ENCODE data around the gene NAAA. TPM values are rescaled to one million over a fixed set of nuclear protein-coding genes. Genes with fewer than 3 reads are reported as not detected.
"Not testable (repeated sequence)": the region's sequence is repeated elsewhere in the genome, so short reads cannot be mapped to it uniquely, and the experiment has no call there.

Gene NAAA
- total RNA-seq, 2 donors from 2014 or later, result 1.7 TPM

DNA sequence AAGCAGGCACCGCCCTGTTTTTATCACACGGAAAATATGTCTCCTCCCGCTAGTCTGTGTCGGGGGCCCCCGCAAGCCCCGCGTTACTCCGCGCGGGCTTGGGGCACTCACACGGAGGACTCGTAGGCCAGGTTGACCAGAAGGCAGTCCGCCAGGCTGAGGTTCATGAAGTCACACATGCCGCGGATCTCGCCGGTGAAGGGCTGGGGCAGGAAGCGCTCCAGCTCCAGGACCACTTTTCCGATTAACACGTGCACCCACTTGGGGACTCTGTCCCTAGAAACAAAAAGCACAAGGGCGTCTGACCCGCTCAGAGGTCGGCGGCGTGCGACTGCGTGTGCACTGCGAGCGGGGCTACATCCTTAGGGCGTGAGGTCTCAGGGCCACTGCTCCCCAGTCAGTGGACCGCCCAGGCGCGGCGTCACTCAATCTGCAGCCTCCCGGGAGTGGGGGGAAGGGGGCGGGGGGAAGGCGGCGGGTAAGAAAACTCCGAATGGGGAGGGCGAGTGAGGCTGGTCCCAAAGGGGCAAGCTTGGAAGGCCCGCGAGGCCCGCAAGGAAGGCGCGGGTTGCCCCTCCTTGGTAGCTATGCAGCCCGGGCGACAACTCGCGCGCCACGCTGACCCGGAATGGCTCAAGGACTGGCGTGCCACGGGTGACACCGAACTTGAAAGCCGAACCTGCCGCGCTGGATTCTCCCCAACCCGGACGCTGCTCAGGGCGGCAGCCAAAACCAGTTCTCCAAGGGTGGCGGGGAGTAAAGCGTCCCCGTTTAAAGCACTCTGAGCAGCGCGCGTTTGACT, 722 bp downstream of the NAAA start:
- Histone ChIP-seq H3K27me3 (ENCODE audit: control insufficient read depth, insufficient read depth, low read length, poor library complexity, severe bottlenecking) (no peaks in the 10 kb centered on the region), H3K9me3 (ENCODE audit: control insufficient read depth, low read length) (no peaks in the 10 kb centered on the region), H3K27ac (ENCODE audit: low read depth, low read length) (no peak overlapping the region), H3K9ac (ENCODE audit: extremely low read depth, low read length, poor library complexity, severe bottlenecking) (no peak overlapping the region), H3K36me3 (ENCODE audit: control insufficient read depth, insufficient read depth, low read length) (peaks cover 14% of the 10 kb centered on the region), H3K4me1 (ENCODE audit: control insufficient read depth, insufficient read depth, low read length) (no peaks in the 10 kb centered on the region), H3K4me3 (ENCODE audit: low read length) (peak overlapping the region; percentile 83)
- Mint-ChIP-seq H3K4me1 (no peaks in the 10 kb centered on the region), H3K36me3 (ENCODE audit: low read depth) (peaks cover 6% of the 10 kb centered on the region), H3K4me3 (peak overlapping the region; percentile 72), H3K27me3 (ENCODE audit: insufficient read depth) (peaks cover 12% of the 10 kb centered on the region), H3K27ac (peak overlapping the region; percentile 55), H3K9me3 (no peaks in the 10 kb centered on the region)
- TF ChIP-seq, protein P1, sequence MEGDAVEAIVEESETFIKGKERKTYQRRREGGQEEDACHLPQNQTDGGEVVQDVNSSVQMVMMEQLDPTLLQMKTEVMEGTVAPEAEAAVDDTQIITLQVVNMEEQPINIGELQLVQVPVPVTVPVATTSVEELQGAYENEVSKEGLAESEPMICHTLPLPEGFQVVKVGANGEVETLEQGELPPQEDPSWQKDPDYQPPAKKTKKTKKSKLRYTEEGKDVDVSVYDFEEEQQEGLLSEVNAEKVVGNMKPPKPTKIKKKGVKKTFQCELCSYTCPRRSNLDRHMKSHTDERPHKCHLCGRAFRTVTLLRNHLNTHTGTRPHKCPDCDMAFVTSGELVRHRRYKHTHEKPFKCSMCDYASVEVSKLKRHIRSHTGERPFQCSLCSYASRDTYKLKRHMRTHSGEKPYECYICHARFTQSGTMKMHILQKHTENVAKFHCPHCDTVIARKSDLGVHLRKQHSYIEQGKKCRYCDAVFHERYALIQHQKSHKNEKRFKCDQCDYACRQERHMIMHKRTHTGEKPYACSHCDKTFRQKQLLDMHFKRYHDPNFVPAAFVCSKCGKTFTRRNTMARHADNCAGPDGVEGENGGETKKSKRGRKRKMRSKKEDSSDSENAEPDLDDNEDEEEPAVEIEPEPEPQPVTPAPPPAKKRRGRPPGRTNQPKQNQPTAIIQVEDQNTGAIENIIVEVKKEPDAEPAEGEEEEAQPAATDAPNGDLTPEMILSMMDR (conservative IDR thresholded peaks at IDR 0.05), result no peak
- peak; percentile 90 for DNase-seq
- 2 to 3% methylated on average over 31 to 67 of the region's 67 CpGs for WGBS, 2 experiments (ENCODE audit: insufficient coverage in 1 of 2, insufficient read length in 1 of 2)

DNA sequence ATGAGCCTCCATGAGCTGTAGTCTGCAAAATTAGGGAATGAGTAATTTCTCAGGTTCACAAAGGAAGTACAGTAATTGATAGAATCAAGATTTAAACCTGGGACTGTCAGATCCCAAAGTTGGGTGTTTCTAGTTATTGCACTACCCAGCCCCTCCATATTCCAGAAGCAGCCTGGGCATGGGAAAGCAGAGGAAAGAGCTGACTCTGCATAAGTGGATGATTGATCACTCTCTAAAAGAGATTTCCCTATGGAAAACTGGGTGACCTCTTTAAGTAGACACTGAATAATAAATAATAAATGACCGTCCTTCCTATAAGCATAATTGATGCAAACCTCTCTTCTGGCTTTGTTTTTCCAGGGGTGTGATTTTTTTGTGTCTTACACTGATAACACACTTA, 5.2 kb downstream of the NAAA start:
- Histone ChIP-seq H3K4me3 (ENCODE audit: low read length) (no peak overlapping the region), H3K27me3 (ENCODE audit: control insufficient read depth, insufficient read depth, low read length, poor library complexity, severe bottlenecking) (no peaks in the 10 kb centered on the region), H3K4me1 (ENCODE audit: control insufficient read depth, insufficient read depth, low read length) (no peaks in the 10 kb centered on the region), H3K36me3 (ENCODE audit: control insufficient read depth, insufficient read depth, low read length) (no peaks in the 10 kb centered on the region), H3K9me3 (ENCODE audit: control insufficient read depth, low read length) (no peaks in the 10 kb centered on the region), H3K9ac (ENCODE audit: extremely low read depth, low read length, poor library complexity, severe bottlenecking) (no peak overlapping the region), H3K27ac (ENCODE audit: low read depth, low read length) (no peak overlapping the region)
- no peaks in the 10 kb centered on the region for H3K4me1 Mint-ChIP-seq
- no peak overlapping the region for H3K4me3 Mint-ChIP-seq
- TF ChIP-seq, protein P1 (conservative IDR thresholded peaks at IDR 0.05), result no peak
- WGBS, 2 experiments (ENCODE audit: insufficient coverage in 1 of 2, insufficient read length in 1 of 2), result 80 to 93% methylated on average over 1 of the region's 1 CpG
- no peak overlapping the region for H3K27ac Mint-ChIP-seq
- H3K9me3 Mint-ChIP-seq, result no peaks in the 10 kb centered on the region
- no peak for DNase-seq
- peaks cover 12% of the 10 kb centered on the region for H3K27me3 Mint-ChIP-seq (ENCODE audit: insufficient read depth)
- H3K36me3 Mint-ChIP-seq (ENCODE audit: low read depth), result no peaks in the 10 kb centered on the region

DNA sequence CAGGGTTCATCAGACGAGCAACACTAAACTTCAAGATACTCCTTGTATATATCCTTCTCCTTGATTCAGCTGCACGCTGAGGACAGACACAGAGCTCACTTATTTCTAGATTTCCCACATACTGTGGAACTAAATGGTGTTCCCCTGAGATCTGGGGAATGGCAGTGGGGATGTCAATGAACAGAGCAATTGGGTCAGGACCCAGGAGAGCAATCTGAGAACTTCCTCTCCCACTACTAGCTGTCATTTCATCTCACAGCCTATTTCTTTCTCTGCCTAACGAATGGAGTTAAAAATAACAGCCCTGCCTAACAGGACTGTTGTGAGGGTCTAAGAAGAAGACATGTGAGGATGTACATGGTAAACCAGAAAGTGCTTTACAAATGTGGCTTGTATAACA, 10.7 kb downstream of the NAAA start:
- no peaks in the 10 kb centered on the region for H3K27me3 Mint-ChIP-seq (ENCODE audit: insufficient read depth)
- WGBS, 2 experiments (ENCODE audit: insufficient coverage in 1 of 2, insufficient read length in 1 of 2), result 92% methylated on average over 3 of the region's 3 CpGs; no CpG with 5 or more reads in 1 of the 2 experiments
- no peaks in the 10 kb centered on the region for H3K4me1 Mint-ChIP-seq
- Histone ChIP-seq H3K27me3 (ENCODE audit: control insufficient read depth, insufficient read depth, low read length, poor library complexity, severe bottlenecking) (no peaks in the 10 kb centered on the region), H3K9ac (ENCODE audit: extremely low read depth, low read length, poor library complexity, severe bottlenecking) (no peak overlapping the region), H3K36me3 (ENCODE audit: control insufficient read depth, insufficient read depth, low read length) (no peaks in the 10 kb centered on the region), H3K27ac (ENCODE audit: low read depth, low read length) (no peak overlapping the region), H3K4me3 (ENCODE audit: low read length) (no peak overlapping the region), H3K4me1 (ENCODE audit: control insufficient read depth, insufficient read depth, low read length) (no peaks in the 10 kb centered on the region), H3K9me3 (ENCODE audit: control insufficient read depth, low read length) (no peaks in the 10 kb centered on the region)
- H3K36me3 Mint-ChIP-seq (ENCODE audit: low read depth), result peaks cover 1% of the 10 kb centered on the region
- no peak overlapping the region for H3K4me3 Mint-ChIP-seq
- H3K27ac Mint-ChIP-seq, result no peak overlapping the region
- no peaks in the 10 kb centered on the region for H3K9me3 Mint-ChIP-seq
- DNase-seq, result no peak
- TF ChIP-seq, protein P1 (conservative IDR thresholded peaks at IDR 0.05), result no peak

DNA sequence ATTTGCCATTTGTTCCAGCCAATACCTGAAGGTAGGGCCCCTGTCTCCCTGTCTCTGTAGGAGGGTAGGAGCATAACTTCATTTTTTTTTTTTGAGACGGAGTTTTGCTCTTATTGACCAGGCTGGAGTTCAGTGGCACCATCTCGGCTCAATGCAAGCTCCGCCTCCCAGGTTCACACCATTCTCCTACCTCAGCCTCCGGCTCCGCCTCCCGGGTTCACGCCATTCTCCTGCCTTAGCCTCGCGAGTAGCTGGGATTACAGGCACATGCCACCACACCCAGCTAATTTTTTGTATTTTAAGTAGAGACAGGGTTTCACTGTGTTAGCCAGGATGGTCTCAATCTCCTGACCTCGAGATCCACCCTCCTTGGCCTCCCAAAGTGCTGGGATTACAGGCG, 15.9 kb downstream of the NAAA start:
- H3K4me3 Mint-ChIP-seq; H3K27me3 ChIP-seq (ENCODE audit: control insufficient read depth, insufficient read depth, low read length, poor library complexity, severe bottlenecking); H3K36me3 ChIP-seq (ENCODE audit: control insufficient read depth, insufficient read depth, low read length); H3K27ac ChIP-seq (ENCODE audit: low read depth, low read length); DNase-seq; H3K9ac ChIP-seq (ENCODE audit: extremely low read depth, low read length, poor library complexity, severe bottlenecking); H3K9me3 ChIP-seq (ENCODE audit: control insufficient read depth, low read length); H3K9me3 Mint-ChIP-seq; H3K4me1 Mint-ChIP-seq; H3K4me3 ChIP-seq (ENCODE audit: low read length); H3K27me3 Mint-ChIP-seq (ENCODE audit: insufficient read depth); H3K36me3 Mint-ChIP-seq (ENCODE audit: low read depth); H3K4me1 ChIP-seq (ENCODE audit: control insufficient read depth, insufficient read depth, low read length); H3K27ac Mint-ChIP-seq: not testable (repeated sequence)
- 96% methylated on average over 3 to 11 of the region's 11 CpGs for WGBS, 2 experiments (ENCODE audit: insufficient coverage in 1 of 2, insufficient read length in 1 of 2)

Measured in endodermal cell (in vitro differentiated cells).